ENCODE data around the gene ZIK1.

The ZIK1 gene

DNA sequence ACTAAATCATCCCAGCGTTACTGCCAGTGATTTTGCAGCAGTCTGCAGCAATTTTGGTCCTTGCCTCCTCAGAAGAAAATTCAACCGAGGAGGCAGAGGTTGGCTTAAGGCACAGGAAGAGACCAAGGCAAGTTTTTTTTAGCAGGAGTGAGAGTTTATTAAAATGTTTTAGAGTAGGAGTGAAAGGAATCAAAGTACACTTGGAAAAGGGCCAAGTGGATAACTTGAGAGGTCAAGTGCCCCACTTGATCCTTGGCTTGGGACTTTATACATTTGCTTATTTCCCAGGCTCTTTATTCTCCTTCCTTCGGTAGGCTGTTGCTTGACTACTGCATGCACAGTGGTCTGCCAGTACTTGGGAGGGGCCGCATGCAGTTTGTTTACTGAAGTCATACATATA, 27.2 kb downstream of the ZIK1 start:
- no peak for TF ChIP-seq CTCF (IDR thresholded peaks at IDR 0.05; ENCODE audit: low read depth, low read length)
- TF ChIP-seq EZH2phosphoT487 (IDR thresholded peaks at IDR 0.05; ENCODE audit: low read depth) = no peak
- Histone ChIP-seq H3K9ac (ENCODE audit: low read length) (no peak overlapping the region), H4K20me1 (ENCODE audit: insufficient read depth, low read length) (no peaks in the 10 kb centered on the region), H3K27ac (ENCODE audit: low read length) (no peak overlapping the region), H3K79me2 (ENCODE audit: low read length) (peaks cover 24% of the 10 kb centered on the region), H3K36me3 (replicated peaks; ENCODE audit: low read depth, low read length) (peaks cover 51% of the 10 kb centered on the region), H3K9me3 (ENCODE audit: insufficient read depth, low read length) (peaks cover 27% of the 10 kb centered on the region), H3K27me3 (ENCODE audit: low read depth, low read length) (no peaks in the 10 kb centered on the region), H3K4me3 (ENCODE audit: low read length) (no peak overlapping the region), H2AFZ (ENCODE audit: low read depth, low read length) (no peak overlapping the region), H3K4me2 (ENCODE audit: low read length) (no peak overlapping the region), H3K4me1 (ENCODE audit: low read length) (peaks cover 11% of the 10 kb centered on the region)

GRCh38 chr19:57613941-57614743, 30.2 kb downstream of the ZIK1 start, which contains the start of gene ZNF134:
Gene ZNF134, plus strand, starts transcription at chr19:57614242. Its CDS starts 5,227 bp downstream, at chr19:57619469.
- H3K4me3 ChIP-seq (ENCODE audit: low read length) = peak within 1 kb of the TSS; percentile 89
- peak within 1 kb of the TSS; percentile 96 for H2AFZ ChIP-seq (ENCODE audit: low read depth, low read length)
- H3K79me2 ChIP-seq (ENCODE audit: low read length) = peaks cover 54% of the 10 kb centered on the region
- H3K9ac ChIP-seq (ENCODE audit: low read length) = peak within 1 kb of the TSS; percentile 77
- peaks cover 58% of the 10 kb centered on the region for H3K9me3 ChIP-seq (ENCODE audit: insufficient read depth, low read length)
- no peaks in the 10 kb centered on the region for H3K27me3 ChIP-seq (ENCODE audit: low read depth, low read length)
- H3K4me1 ChIP-seq (ENCODE audit: low read length) = peaks cover 11% of the 10 kb centered on the region
- no peaks in the 10 kb centered on the region for H4K20me1 ChIP-seq (ENCODE audit: insufficient read depth, low read length)
- H3K4me2 ChIP-seq (ENCODE audit: low read length) = peak within 1 kb of the TSS; percentile 73
- peaks cover 56% of the 10 kb centered on the region for H3K36me3 ChIP-seq (replicated peaks; ENCODE audit: low read depth, low read length)
- TF ChIP-seq CTCF (IDR thresholded peaks at IDR 0.05; ENCODE audit: low read depth, low read length) = peak; percentile 4; the same call in 1 of the 2 replicates
- TF ChIP-seq EZH2phosphoT487 (IDR thresholded peaks at IDR 0.05; ENCODE audit: low read depth) = no peak
- H3K27ac ChIP-seq (ENCODE audit: low read length) = peak within 1 kb of the TSS; percentile 21

DNA sequence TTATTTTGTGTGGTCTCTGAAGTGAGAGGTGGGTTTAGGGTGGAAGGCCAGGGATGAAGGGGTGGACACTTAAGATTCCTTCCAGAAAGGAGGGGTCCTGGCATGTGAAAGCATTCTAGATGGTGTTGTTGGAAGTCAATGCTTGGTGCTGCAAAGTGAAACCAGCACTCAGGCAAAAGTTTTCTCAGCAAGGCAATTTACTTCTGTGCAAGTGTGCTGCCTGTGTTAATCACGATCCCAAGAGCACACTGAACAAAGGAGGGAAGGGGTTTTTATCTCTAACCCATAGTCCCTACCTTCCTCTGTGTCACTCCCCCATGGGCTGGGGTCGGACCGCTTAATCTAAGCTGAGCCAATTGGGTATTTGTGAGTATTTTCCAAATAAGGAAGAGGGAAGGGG, 31.4 kb downstream of the ZIK1 start:
- Histone ChIP-seq H3K9ac (ENCODE audit: low read length) (no peak overlapping the region), H4K20me1 (ENCODE audit: insufficient read depth, low read length) (no peaks in the 10 kb centered on the region), H3K4me2 (ENCODE audit: low read length) (peak overlapping the region; percentile 73), H3K4me3 (ENCODE audit: low read length) (peak overlapping the region; percentile 89), H3K36me3 (replicated peaks; ENCODE audit: low read depth, low read length) (peaks cover 64% of the 10 kb centered on the region), H3K27me3 (ENCODE audit: low read depth, low read length) (no peaks in the 10 kb centered on the region), H3K27ac (ENCODE audit: low read length) (no peak overlapping the region), H3K79me2 (ENCODE audit: low read length) (peaks cover 66% of the 10 kb centered on the region), H2AFZ (ENCODE audit: low read depth, low read length) (no peak overlapping the region), H3K9me3 (ENCODE audit: insufficient read depth, low read length) (peaks cover 70% of the 10 kb centered on the region), H3K4me1 (ENCODE audit: low read length) (peaks cover 11% of the 10 kb centered on the region)
- TF ChIP-seq CTCF (IDR thresholded peaks at IDR 0.05; ENCODE audit: low read depth, low read length) = no peak
- TF ChIP-seq EZH2phosphoT487 (IDR thresholded peaks at IDR 0.05; ENCODE audit: low read depth) = no peak

DNA sequence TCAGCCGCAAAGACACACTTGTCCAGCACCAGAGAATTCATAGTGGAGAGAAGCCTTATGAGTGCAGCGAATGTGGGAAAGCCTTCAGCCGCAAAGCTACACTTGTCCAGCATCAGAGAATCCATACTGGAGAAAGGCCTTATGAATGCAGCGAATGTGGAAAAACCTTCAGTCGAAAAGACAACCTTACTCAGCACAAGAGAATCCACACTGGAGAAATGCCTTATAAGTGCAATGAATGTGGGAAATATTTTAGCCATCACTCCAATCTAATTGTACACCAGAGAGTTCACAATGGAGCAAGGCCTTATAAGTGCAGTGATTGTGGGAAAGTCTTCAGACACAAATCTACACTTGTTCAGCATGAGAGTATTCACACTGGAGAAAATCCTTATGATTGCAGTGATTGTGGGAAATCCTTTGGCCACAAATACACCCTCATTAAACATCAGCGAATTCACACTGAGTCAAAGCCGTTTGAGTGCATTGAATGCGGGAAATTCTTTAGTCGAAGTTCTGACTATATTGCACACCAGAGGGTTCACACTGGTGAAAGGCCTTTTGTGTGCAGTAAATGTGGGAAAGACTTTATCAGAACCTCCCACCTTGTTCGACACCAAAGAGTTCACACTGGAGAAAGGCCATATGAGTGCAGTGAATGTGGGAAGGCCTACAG, 36.9 kb downstream of the ZIK1 start:
- Histone ChIP-seq H3K36me3 (replicated peaks; ENCODE audit: low read depth, low read length) (peaks cover 92% of the 10 kb centered on the region), H3K9me3 (ENCODE audit: insufficient read depth, low read length) (peaks cover 86% of the 10 kb centered on the region), H3K4me2 (ENCODE audit: low read length) (no peak overlapping the region), H3K79me2 (ENCODE audit: low read length) (peaks cover 78% of the 10 kb centered on the region), H4K20me1 (ENCODE audit: insufficient read depth, low read length) (no peaks in the 10 kb centered on the region), H3K27me3 (ENCODE audit: low read depth, low read length) (no peaks in the 10 kb centered on the region), H3K9ac (ENCODE audit: low read length) (no peak overlapping the region), H3K4me1 (ENCODE audit: low read length) (no peaks in the 10 kb centered on the region), H3K27ac (ENCODE audit: low read length) (no peak overlapping the region), H3K4me3 (ENCODE audit: low read length) (no peak overlapping the region), H2AFZ (ENCODE audit: low read depth, low read length) (no peak overlapping the region)
- TF ChIP-seq EZH2phosphoT487 (IDR thresholded peaks at IDR 0.05; ENCODE audit: low read depth) (no peak), CTCF (IDR thresholded peaks at IDR 0.05; ENCODE audit: low read depth, low read length) (no peak)

Data from OCI-LY3 (cell line).